Muscle of leg (tissue), 11 donors: ENCODE measurements around the gene TMEM61. TPM values are rescaled to one million over a fixed set of nuclear protein-coding genes. Genes with fewer than 3 reads are reported as not detected.
A peak's percentile ranks its signal among the peaks of the same experiment; 100 is the strongest.

Experiments used
- DNase-seq: peaks from one replicate; pipeline ENCODE4 v3.0.0; 2013
- H3K27ac ChIP-seq: one replicate; pipeline ENCODE4 v1.5.1; 2013; ENCODE audit warnings: mild to moderate bottlenecking, low read length, control low read depth
- H3K27me3 ChIP-seq: one replicate; pipeline ENCODE4 v1.6.1; 2013; ENCODE audit warnings: low read length; ENCODE audit not compliant: control insufficient read depth, insufficient read depth
- H3K36me3 ChIP-seq: one replicate; pipeline ENCODE4 v1.6.1; 2013; ENCODE audit warnings: low read length; ENCODE audit not compliant: control insufficient read depth, insufficient read depth
- H3K4me1 ChIP-seq: one replicate; pipeline ENCODE4 v1.6.1; 2013; ENCODE audit warnings: low read length; ENCODE audit not compliant: control insufficient read depth, insufficient read depth
- H3K4me3 ChIP-seq: one replicate; pipeline ENCODE4 v1.5.1; 2013; ENCODE audit warnings: low read length, control low read depth
- H3K9me3 ChIP-seq: replicated peaks from 2 replicates; pipeline ENCODE4 v1.6.1; 2013; ENCODE audit warnings: low read depth, low read length; ENCODE audit not compliant: control insufficient read depth
- WGBS: methylation state at CpG from one replicate; pipeline ENCODE4 v1.1.5; 2013; ENCODE audit warnings: missing lambda C conversion rate; ENCODE audit not compliant: insufficient coverage; 5-methylcytosine and 5-hydroxymethylcytosine counted together
- polyA plus RNA-seq, 8 donors: library from polyadenylated mRNA; unstranded; fragments of 120-200 nt; gene quantifications; one replicate each; pipeline versions ENCODE4 v1.2.1 to v1.2.3, GENCODE V29; 2013; ENCODE audit warnings: inconsistent platforms in 1 of 8, low replicate concordance in 1 of 8; ENCODE audit not compliant: insufficient read length in 8 of 8, insufficient read depth in 1 of 8
- total RNA-seq: library from RNA; stranded (reverse); fragments of 120-200 nt; gene quantifications from one replicate; pipeline ENCODE4 v1.2.4, GENCODE V29; 2013

Gene TMEM61
- total and polyA plus RNA-seq, 9 donors, result 0.04 to 0.56 (median 0.11) TPM; not detected in 6

GRCh38 chr1:54984131-54984842, 3.9 kb downstream of the TMEM61 start:
- H3K27me3 ChIP-seq, result peaks cover 39% of the 10 kb centered on the region
- H3K36me3 ChIP-seq, result no peaks in the 10 kb centered on the region
- H3K9me3 ChIP-seq, result no peaks in the 10 kb centered on the region
- no peak overlapping the region for H3K4me3 ChIP-seq
- no peak overlapping the region for H3K27ac ChIP-seq
- WGBS, result 57% methylated on average over 4 of the region's 7 CpGs
- DNase-seq, result no peak
- H3K4me1 ChIP-seq, result peaks cover 14% of the 10 kb centered on the region

- no peak for DNase-seq
- Histone ChIP-seq H3K36me3 (no peaks in the 10 kb centered on the region), H3K4me1 (peaks cover 9% of the 10 kb centered on the region), H3K4me3 (no peak overlapping the region), H3K27ac (no peak overlapping the region), H3K9me3 (no peaks in the 10 kb centered on the region), H3K27me3 (peaks cover 29% of the 10 kb centered on the region)
- 78% methylated on average over 5 of the region's 5 CpGs for WGBS
Observed at GRCh38 chr1:54985556-54985955, 5.1 kb downstream of the TMEM61 start.

- Histone ChIP-seq H3K36me3 (no peaks in the 10 kb centered on the region), H3K4me1 (peaks cover 6% of the 10 kb centered on the region), H3K27ac (no peak overlapping the region), H3K27me3 (peaks cover 25% of the 10 kb centered on the region), H3K4me3 (no peak overlapping the region), H3K9me3 (no peaks in the 10 kb centered on the region)
- no peak for DNase-seq
- 64% methylated on average over 14 of the region's 15 CpGs for WGBS
Observed at GRCh38 chr1:54986025-54986424, 5.6 kb downstream of the TMEM61 start.

- no peak overlapping the region for H3K27ac ChIP-seq
- WGBS, result 86% methylated on average over 2 of the region's 3 CpGs
- H3K36me3 ChIP-seq, result no peaks in the 10 kb centered on the region
- H3K27me3 ChIP-seq, result peaks cover 20% of the 10 kb centered on the region
- DNase-seq, result no peak
- no peak overlapping the region for H3K4me3 ChIP-seq
- peaks cover 6% of the 10 kb centered on the region for H3K4me1 ChIP-seq
- no peaks in the 10 kb centered on the region for H3K9me3 ChIP-seq
Observed at GRCh38 chr1:54986533-54986932, 6.1 kb downstream of the TMEM61 start.

DNA sequence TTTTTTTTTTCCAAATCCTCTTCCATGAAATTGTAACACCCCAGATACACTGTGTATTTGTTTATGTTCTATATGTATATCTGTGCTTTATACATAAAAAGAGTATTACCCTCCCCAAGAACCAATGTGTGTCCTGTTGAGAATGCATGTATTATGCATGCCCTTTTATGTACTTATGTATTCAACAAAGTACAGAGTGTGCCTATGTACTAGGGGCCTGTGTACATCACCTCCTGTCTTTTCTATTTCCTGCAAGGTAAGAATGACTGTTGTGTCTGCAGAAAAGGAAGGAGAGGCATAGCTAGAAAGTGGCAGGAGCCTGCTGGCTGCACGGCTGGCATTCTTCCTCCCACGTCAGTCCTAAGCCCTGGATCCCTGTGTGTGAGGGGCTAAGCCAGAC, 7.0 kb downstream of the TMEM61 start:
- no peaks in the 10 kb centered on the region for H3K36me3 ChIP-seq
- no peak overlapping the region for H3K27ac ChIP-seq
- H3K4me3 ChIP-seq, result no peak overlapping the region
- peaks cover 6% of the 10 kb centered on the region for H3K4me1 ChIP-seq
- H3K27me3 ChIP-seq, result peaks cover 14% of the 10 kb centered on the region
- no CpG with 5 or more reads among the region's 2 CpGs for WGBS
- no peaks in the 10 kb centered on the region for H3K9me3 ChIP-seq
- no peak for DNase-seq

DNA sequence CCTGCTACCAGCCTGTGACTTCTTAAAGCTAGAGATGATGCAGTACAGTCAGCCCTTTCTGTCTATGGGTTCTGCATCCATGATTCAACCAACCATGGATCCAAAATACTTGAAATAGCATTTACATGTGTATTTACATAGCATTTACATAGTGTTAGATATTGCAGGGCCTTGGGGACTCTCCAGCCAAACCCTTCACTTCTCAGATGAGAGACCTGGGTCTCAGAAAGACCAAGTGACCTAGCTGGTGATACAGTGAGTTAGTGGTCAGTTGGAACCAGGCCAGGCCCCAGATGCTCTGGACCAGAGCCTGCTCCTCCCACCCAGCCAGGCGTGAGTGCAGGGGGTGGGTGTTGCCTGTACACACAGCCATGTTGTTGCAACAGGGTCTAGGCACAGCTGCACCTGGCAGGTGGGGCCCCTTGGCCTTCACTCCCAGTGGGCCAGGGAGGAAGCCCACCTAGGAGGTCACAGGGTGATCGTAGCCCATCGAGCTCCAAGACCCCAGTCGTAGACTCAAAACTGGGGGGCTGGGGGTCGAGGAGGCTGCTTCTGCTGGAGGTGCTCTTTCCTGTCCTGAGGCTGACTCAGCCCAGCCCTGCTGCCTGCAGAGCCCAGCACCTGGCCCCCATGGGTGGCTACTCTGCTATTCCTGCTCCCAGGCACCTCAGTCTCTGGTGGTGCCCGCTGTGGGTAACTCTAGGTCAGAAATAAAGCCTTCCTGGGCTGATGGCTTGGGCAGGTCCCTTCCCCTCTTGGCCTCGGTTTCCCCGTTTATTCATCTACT, 7.7 kb downstream of the TMEM61 start:
- 70% methylated on average over 5 of the region's 8 CpGs for WGBS

DNA sequence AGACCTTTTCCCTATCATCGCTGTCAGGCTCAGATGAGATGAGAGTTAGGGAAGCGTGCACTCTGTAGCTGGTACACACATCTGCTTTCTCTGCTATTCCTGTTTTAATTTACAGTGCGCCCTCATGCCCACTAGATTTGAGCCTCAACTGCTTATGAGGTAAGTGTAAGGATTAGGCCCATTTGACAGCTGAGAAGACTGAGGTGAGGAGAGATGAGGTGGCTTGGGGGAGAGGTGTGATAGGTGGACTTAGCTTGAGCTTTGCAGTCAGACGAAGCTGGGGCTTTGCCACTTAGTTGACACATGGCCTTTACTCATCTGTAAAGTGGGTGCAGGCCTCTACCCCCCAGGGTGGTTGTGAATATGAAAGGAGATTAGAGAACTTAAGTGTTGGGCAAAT, 8.5 kb downstream of the TMEM61 start:
- no peaks in the 10 kb centered on the region for H3K9me3 ChIP-seq
- no peak for DNase-seq
- no peaks in the 10 kb centered on the region for H3K36me3 ChIP-seq
- no peak overlapping the region for H3K4me3 ChIP-seq
- no CpG with 5 or more reads among the region's 4 CpGs for WGBS
- peaks cover 6% of the 10 kb centered on the region for H3K4me1 ChIP-seq
- peaks cover 12% of the 10 kb centered on the region for H3K27me3 ChIP-seq
- no peak overlapping the region for H3K27ac ChIP-seq

More for the DNA sequence above, 7.7 kb downstream of the TMEM61 start:
- DNase-seq, result peak; percentile 46
- Histone ChIP-seq H3K36me3 (no peaks in the 10 kb centered on the region), H3K9me3 (no peaks in the 10 kb centered on the region), H3K4me3 (no peak overlapping the region), H3K27me3 (peaks cover 12% of the 10 kb centered on the region), H3K27ac (no peak overlapping the region), H3K4me1 (peaks cover 6% of the 10 kb centered on the region)

DNA sequence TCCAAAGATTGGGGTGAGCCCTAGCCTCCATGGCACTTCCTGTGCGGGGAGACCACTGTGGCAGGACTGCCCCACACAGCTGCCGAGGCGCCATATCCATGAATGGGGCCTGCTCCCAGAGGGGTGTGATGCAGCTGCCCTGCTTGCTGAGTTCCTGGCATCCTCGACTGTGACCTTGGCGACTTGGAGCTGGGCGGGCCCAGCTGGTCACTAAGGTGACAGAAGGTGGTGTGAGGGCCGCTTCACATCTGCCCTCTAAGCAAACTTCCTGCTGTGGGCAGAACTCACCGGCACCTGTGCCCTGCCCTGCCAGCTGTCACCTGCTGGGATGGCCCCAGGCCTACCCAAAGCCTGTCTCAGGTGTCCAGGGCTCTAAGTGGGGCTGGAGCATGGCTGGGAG, 9.0 kb downstream of the TMEM61 start:
- Histone ChIP-seq H3K27me3 (peaks cover 12% of the 10 kb centered on the region), H3K9me3 (no peaks in the 10 kb centered on the region), H3K36me3 (no peaks in the 10 kb centered on the region), H3K27ac (no peak overlapping the region), H3K4me1 (peaks cover 6% of the 10 kb centered on the region), H3K4me3 (no peak overlapping the region)
- no peak for DNase-seq
- 76% methylated on average over 4 of the region's 8 CpGs for WGBS

- peak; percentile 23 for DNase-seq
- Histone ChIP-seq H3K9me3 (no peaks in the 10 kb centered on the region), H3K36me3 (no peaks in the 10 kb centered on the region), H3K27me3 (peaks cover 16% of the 10 kb centered on the region), H3K27ac (no peak overlapping the region), H3K4me3 (no peak overlapping the region), H3K4me1 (peaks cover 6% of the 10 kb centered on the region)
- 48% methylated on average over 11 of the region's 13 CpGs for WGBS
Observed at GRCh38 chr1:54989968-54990810, 9.8 kb downstream of the TMEM61 start.

DNA sequence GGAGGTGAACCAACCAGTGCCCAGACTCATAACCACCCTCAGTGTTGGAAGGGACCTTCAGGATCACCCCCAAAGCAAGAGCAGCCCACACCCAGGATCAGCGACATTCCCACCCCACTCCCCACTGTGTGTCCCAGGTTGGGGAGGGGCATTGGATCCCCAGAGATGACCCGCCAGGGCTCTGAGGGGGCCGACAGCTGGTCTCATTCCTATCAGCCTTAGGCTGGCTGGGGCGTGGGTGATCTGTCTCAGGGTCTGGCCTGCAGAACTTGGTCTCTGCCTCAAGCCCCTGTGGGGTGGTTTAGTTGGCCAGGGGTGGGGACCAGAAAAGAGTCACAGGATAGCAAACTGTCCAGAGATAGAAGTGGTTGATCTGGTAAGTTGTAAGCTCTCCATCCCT, 10.5 kb downstream of the TMEM61 start:
- H3K4me1 ChIP-seq, result peaks cover 6% of the 10 kb centered on the region
- H3K27ac ChIP-seq, result no peak overlapping the region
- no peaks in the 10 kb centered on the region for H3K36me3 ChIP-seq
- no peak for DNase-seq
- no peak overlapping the region for H3K4me3 ChIP-seq
- no peaks in the 10 kb centered on the region for H3K9me3 ChIP-seq
- 42% methylated on average over 2 of the region's 4 CpGs for WGBS
- peaks cover 24% of the 10 kb centered on the region for H3K27me3 ChIP-seq
